ENCODE results near the gene TTC38.

- TF ChIP-seq, protein P1, sequence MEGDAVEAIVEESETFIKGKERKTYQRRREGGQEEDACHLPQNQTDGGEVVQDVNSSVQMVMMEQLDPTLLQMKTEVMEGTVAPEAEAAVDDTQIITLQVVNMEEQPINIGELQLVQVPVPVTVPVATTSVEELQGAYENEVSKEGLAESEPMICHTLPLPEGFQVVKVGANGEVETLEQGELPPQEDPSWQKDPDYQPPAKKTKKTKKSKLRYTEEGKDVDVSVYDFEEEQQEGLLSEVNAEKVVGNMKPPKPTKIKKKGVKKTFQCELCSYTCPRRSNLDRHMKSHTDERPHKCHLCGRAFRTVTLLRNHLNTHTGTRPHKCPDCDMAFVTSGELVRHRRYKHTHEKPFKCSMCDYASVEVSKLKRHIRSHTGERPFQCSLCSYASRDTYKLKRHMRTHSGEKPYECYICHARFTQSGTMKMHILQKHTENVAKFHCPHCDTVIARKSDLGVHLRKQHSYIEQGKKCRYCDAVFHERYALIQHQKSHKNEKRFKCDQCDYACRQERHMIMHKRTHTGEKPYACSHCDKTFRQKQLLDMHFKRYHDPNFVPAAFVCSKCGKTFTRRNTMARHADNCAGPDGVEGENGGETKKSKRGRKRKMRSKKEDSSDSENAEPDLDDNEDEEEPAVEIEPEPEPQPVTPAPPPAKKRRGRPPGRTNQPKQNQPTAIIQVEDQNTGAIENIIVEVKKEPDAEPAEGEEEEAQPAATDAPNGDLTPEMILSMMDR (IDR thresholded peaks at IDR 0.05; ENCODE audit: low read depth, low read length): no peak
- TF ChIP-seq EZH2phosphoT487 (IDR thresholded peaks at IDR 0.05; ENCODE audit: low read depth): no peak
Measured at GRCh38 chr22:46338636-46339035, 70.8 kb downstream of the TTC38 start.

Data from OCI-LY3 (cell line).